Effector memory CD4-positive, alpha-beta T cell (primary cell): Measurements from ENCODE around the gene ZDHHC8.
A peak's percentile ranks its signal among the peaks of the same experiment; 100 is the strongest.

ENCODE experiments used
- DNase-seq, 3 donors: peaks; one replicate each; pipeline ENCODE4 v3.0.0-alpha.2; 2020
- H3K27ac ChIP-seq: 2 replicates; pipeline ENCODE4 v1.7.0; 2013; ENCODE audit warnings: mild to moderate bottlenecking, low read length, moderate library complexity; ENCODE audit not compliant: insufficient read depth, poor library complexity, severe bottlenecking
- H3K27me3 ChIP-seq: replicated peaks from 2 replicates; pipeline ENCODE4 v1.7.0; 2013; ENCODE audit warnings: mild to moderate bottlenecking, low read length; ENCODE audit not compliant: insufficient read depth, control insufficient read depth, poor library complexity, severe bottlenecking
- H3K36me3 ChIP-seq: 2 replicates; pipeline ENCODE4 v1.7.0; 2013; ENCODE audit warnings: mild to moderate bottlenecking, low read length, moderate library complexity; ENCODE audit not compliant: control insufficient read depth, insufficient read depth
- H3K4me1 ChIP-seq: 2 replicates; pipeline ENCODE4 v1.7.0; 2013; ENCODE audit warnings: low read length, mild to moderate bottlenecking; ENCODE audit not compliant: control insufficient read depth, insufficient read depth, poor library complexity, severe bottlenecking
- H3K4me3 ChIP-seq: 2 replicates; pipeline ENCODE4 v1.7.0; 2013; ENCODE audit warnings: low read length, low read depth, mild to moderate bottlenecking; ENCODE audit not compliant: insufficient read depth, poor library complexity, severe bottlenecking
- H3K9me3 ChIP-seq: 2 replicates; pipeline ENCODE4 v1.7.0; 2013; ENCODE audit warnings: mild to moderate bottlenecking, low read length, moderate library complexity; ENCODE audit not compliant: control insufficient read depth

Gene ZDHHC8

DNA sequence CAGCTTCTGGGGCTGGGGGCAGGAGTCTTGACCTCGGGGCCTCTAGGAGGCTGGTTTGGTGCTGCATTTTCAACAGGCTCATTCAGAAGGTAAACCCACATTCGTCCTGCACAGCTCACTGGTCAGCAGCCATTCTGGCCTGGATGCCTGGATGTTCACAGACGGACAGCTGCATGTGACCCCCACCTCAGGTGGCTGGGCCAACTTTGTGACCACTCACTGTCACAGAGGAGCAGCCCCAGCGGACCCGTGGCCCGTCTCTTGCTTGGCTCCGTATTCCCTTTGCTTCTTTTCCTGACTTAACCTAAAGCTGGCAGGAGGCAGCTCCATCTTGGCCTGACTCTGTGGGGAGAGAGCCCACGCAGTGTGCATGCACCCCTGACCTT is 43.3 kb upstream of the ZDHHC8 start:
- H3K36me3 ChIP-seq, result peaks cover 71% of the 10 kb centered on the region

DNA sequence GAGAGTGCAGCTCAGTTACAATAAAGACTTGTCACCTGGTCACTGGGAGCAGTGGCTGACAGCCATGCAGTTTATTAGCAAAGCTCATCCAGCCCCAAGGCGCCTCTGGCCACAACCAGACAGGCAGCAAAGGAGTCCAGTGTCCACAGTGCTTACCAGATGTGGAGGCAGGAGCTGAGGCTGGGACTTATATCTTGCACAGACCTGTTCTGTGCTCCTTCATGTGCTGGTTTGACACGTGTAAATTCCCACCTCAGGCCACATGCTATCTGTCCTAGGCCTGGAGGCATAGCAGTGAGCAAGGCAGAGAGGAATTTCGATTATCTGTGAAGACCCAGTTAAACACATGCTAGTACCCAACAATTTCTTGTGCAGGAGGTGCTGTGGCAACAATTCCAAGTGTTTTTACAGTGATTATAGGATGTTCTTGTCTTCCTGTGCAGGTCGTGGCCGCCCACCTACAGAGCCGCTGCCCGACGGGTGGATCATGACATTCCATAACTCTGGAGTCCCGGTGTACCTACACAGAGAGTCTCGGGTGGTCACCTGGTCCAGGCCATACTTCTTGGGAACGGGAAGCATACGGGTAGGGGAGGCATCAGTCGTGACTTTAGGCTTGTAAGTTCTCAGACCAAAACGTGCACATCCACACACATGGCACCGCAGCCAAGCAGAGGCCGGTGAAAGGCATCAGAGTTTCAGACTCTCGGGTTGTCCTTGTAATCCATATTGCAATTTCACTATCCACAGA is 42.2 kb upstream of the ZDHHC8 start:
- Histone ChIP-seq H3K27me3 (no peaks in the 10 kb centered on the region), H3K27ac (no peak overlapping the region), H3K4me3 (no peak overlapping the region), H3K9me3 (no peaks in the 10 kb centered on the region), H3K36me3 (peaks cover 82% of the 10 kb centered on the region), H3K4me1 (no peaks in the 10 kb centered on the region)
- DNase-seq, result no peak

More for the DNA sequence above, 43.3 kb upstream of the ZDHHC8 start:
- H3K9me3 ChIP-seq, result no peaks in the 10 kb centered on the region
- no peak for DNase-seq
- no peaks in the 10 kb centered on the region for H3K27me3 ChIP-seq
- H3K4me3 ChIP-seq, result no peak overlapping the region
- no peaks in the 10 kb centered on the region for H3K4me1 ChIP-seq
- H3K27ac ChIP-seq, result no peak overlapping the region

DNA sequence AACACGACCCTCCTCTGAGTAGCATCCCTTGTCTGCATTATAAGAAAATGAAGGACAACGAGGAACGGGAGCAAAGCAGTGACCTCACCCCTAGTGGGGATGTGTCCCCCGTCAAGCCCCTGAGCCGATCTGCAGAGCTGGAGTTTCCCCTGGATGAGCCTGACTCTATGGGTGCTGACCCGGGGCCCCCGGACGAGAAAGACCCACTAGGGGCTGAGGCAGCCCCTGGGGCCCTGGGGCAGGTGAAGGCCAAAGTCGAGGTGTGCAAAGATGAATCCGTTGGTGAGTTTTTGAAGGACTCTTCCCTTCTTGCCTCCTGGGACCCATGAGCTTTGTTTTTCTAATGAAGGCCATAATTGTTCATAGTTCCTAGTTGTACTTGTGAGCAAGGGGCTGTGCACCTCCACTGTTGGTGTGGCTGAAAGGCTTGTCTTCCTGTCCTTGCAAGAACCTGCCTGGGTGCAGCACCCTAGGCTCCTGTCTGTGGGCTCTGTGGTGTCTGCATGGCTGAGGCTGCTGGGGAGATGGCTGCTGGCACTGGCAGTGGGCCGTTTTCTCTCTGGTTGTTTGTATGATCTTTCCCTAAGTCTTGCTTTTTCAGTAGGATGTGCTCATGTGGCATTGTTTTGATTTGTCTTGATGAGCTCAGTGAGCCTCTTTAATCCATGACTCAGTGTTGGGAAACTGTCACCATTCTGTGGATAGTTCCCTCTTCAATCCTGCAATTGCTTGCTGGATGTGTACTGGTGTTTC is 41.5 kb upstream of the ZDHHC8 start:
- Histone ChIP-seq H3K4me3 (no peak overlapping the region), H3K27ac (no peak overlapping the region), H3K36me3 (peaks cover 90% of the 10 kb centered on the region), H3K4me1 (no peaks in the 10 kb centered on the region), H3K9me3 (no peaks in the 10 kb centered on the region), H3K27me3 (no peaks in the 10 kb centered on the region)
- no peak for DNase-seq

GRCh38 chr22:20090730-20091240 is 40.8 kb upstream of the ZDHHC8 start:
- H3K9me3 ChIP-seq, result no peaks in the 10 kb centered on the region
- H3K36me3 ChIP-seq, result peaks cover 92% of the 10 kb centered on the region
- no peak overlapping the region for H3K4me3 ChIP-seq
- no peaks in the 10 kb centered on the region for H3K4me1 ChIP-seq
- no peaks in the 10 kb centered on the region for H3K27me3 ChIP-seq
- no peak for DNase-seq
- no peak overlapping the region for H3K27ac ChIP-seq

GRCh38 chr22:20091690-20092476 is 39.7 kb upstream of the ZDHHC8 start:
- Histone ChIP-seq H3K27ac (peak overlapping the region; percentile 16), H3K4me1 (no peaks in the 10 kb centered on the region), H3K36me3 (peaks cover 93% of the 10 kb centered on the region), H3K9me3 (no peaks in the 10 kb centered on the region), H3K27me3 (no peaks in the 10 kb centered on the region), H3K4me3 (no peak overlapping the region)
- no peak for DNase-seq

DNA sequence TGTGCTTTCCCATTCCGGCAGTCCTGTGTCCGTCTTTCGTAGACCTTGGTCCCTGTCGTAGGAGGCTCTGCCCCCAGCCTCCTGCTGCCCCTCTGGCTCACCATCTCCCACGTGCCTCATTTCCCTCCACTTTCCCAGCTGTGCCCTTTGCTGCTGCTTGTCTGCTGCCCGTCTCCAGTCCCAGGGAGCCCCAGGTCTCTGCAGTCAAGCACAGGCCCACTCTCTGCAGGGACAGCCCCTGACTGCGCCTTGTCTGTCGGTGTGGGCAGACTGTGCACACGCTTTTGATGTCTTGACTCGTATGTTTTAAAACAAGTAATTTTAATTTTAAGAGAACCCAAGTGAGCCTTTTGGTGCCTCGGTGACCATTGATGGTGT is 39.1 kb upstream of the ZDHHC8 start:
- Histone ChIP-seq H3K9me3 (no peaks in the 10 kb centered on the region), H3K4me3 (no peak overlapping the region), H3K27me3 (no peaks in the 10 kb centered on the region), H3K4me1 (no peaks in the 10 kb centered on the region), H3K27ac (no peak overlapping the region), H3K36me3 (peaks cover 87% of the 10 kb centered on the region)
- DNase-seq, result no peak

DNA sequence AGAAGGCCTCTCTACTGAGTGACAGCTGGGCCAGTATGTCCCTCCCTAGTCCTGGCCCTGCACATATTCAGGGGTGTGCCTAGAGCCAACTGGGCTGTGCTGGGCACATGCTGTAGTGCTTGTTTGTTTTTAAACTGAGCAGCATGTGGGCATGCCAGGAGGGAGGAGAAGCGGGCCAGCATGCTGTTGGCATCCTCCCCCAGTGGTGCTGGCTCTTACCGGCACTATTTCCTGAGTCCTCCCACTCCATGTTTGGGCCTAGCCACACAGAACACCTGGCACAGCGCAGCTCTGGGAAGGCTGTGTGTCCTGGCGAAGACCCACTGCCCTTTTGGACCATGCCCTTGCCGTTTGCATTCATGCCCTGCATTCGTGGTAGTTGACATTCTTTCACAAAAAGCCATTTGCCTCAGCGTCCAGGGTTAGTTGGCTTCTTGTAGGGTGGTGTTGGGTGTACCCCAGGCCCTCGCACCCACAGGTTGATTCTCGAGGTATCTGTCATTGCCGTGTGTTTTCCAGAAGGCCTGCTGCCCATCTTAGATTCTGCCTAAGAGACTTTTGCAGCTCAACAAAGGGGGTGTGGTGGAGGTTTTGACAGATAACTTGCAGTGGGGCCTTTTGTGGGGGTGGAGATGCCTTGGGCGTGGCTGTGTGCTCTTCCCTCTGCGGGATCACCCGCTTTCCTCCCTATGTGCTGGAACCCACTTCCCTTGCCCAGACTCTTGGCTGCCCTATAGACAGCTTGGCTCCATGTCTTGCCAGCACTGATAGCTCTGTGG is 38.0 kb upstream of the ZDHHC8 start:
- no peaks in the 10 kb centered on the region for H3K27me3 ChIP-seq
- no peak overlapping the region for H3K4me3 ChIP-seq
- no peak overlapping the region for H3K27ac ChIP-seq
- H3K36me3 ChIP-seq, result peaks cover 76% of the 10 kb centered on the region
- DNase-seq, result no peak
- peaks cover 2% of the 10 kb centered on the region for H3K4me1 ChIP-seq
- H3K9me3 ChIP-seq, result no peaks in the 10 kb centered on the region

GRCh38 chr22:20094197-20094807 is 37.3 kb upstream of the ZDHHC8 start:
- Histone ChIP-seq H3K27ac (no peak overlapping the region), H3K4me1 (peaks cover 7% of the 10 kb centered on the region), H3K9me3 (no peaks in the 10 kb centered on the region), H3K4me3 (no peak overlapping the region), H3K36me3 (peaks cover 70% of the 10 kb centered on the region), H3K27me3 (no peaks in the 10 kb centered on the region)
- no peak for DNase-seq

DNA sequence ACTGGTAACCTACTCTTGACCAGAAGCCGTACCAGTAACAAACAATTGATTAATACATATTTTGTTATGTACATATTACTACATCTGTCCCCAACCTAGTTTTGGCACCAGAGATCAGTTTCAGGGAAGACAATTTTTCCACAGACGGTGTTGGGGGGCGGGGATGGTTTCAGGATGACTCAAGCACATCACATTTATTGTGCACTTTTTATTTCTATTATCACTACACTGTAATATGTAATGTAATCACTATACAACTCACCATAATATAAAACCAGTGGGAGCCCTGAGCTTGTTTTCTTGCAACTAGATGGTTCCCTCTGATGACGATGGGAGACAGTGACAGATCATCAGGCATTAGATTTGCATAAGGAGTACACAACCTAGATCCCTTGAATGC is 36.1 kb upstream of the ZDHHC8 start:
- H3K27me3 ChIP-seq, result no peaks in the 10 kb centered on the region
- no peak overlapping the region for H3K4me3 ChIP-seq
- peaks cover 57% of the 10 kb centered on the region for H3K36me3 ChIP-seq
- DNase-seq, result no peak
- no peaks in the 10 kb centered on the region for H3K9me3 ChIP-seq
- H3K27ac ChIP-seq, result no peak overlapping the region
- H3K4me1 ChIP-seq, result peaks cover 18% of the 10 kb centered on the region
